Spinal cord (tissue), 10 donors: ENCODE measurements around the gene INPP4A. TPM values are rescaled to one million over a fixed set of nuclear protein-coding genes. Genes with fewer than 3 reads are reported as not detected.

Experiments used
- DNase-seq, 6 donors: peaks; one replicate each; pipeline versions ENCODE4 v3.0.0 to v3.0.0-alpha.2; 2013 to 2015; ENCODE audit warnings: low spot score in 6 of 6, low read depth in 4 of 6
- H3K27ac ChIP-seq: one replicate; pipeline ENCODE4 v1.5.1; 2013; ENCODE audit warnings: low read depth, low read length, control low read depth
- H3K27me3 ChIP-seq: one replicate; pipeline ENCODE4 v1.6.1; 2013; ENCODE audit warnings: low read length; ENCODE audit not compliant: control insufficient read depth, insufficient read depth
- H3K36me3 ChIP-seq: one replicate; pipeline ENCODE4 v1.6.1; 2013; ENCODE audit warnings: low read length; ENCODE audit not compliant: control insufficient read depth, insufficient read depth
- H3K4me1 ChIP-seq: one replicate; pipeline ENCODE4 v1.6.1; 2013; ENCODE audit warnings: low read length; ENCODE audit not compliant: control insufficient read depth, insufficient read depth
- H3K4me3 ChIP-seq: one replicate; pipeline ENCODE4 v1.5.1; 2013; ENCODE audit warnings: low read depth, low read length, control low read depth
- H3K9me3 ChIP-seq: one replicate; pipeline ENCODE4 v1.6.1; 2013; ENCODE audit warnings: low read length; ENCODE audit not compliant: control insufficient read depth, insufficient read depth
- WGBS: methylation state at CpG from one replicate; pipeline ENCODE4 v1.1.5; 2013; ENCODE audit warnings: missing lambda C conversion rate; ENCODE audit not compliant: insufficient coverage; 5-methylcytosine and 5-hydroxymethylcytosine counted together
- polyA plus RNA-seq, 2 donors: library from polyadenylated mRNA; unstranded; fragments of 120-200 nt; gene quantifications; one replicate each; pipeline ENCODE4 v1.2.1, GENCODE V29; 2013; ENCODE audit not compliant: insufficient read length in 2 of 2
- total RNA-seq, 2 donors: library from RNA; depleted of rRNA in 1 of 2; stranded (reverse); fragments of 120-200 nt in 1 of 2; fragments of >200 nt in 1 of 2; gene quantifications; one replicate each; pipeline versions ENCODE4 v1.2.3 to v1.2.4, GENCODE V29; 2013 to 2014
- donor health status: healthy.

The INPP4A gene
- total and polyA plus RNA-seq, 4 donors: 31.2 to 55.0 (median 42.0) TPM

- H3K4me3 ChIP-seq: no peak overlapping the region
- WGBS: 100% methylated on average over 1 of the region's 3 CpGs
- H3K27ac ChIP-seq: no peak overlapping the region
- no peaks in the 10 kb centered on the region for H3K9me3 ChIP-seq
- H3K4me1 ChIP-seq: peaks cover 30% of the 10 kb centered on the region
- H3K27me3 ChIP-seq: no peaks in the 10 kb centered on the region
- no peak for DNase-seq
- peaks cover 13% of the 10 kb centered on the region for H3K36me3 ChIP-seq
Measured at GRCh38 chr2:98516571-98516970, 71.9 kb downstream of the INPP4A start.

- no peak overlapping the region for H3K4me3 ChIP-seq
- H3K27me3 ChIP-seq: no peaks in the 10 kb centered on the region
- H3K36me3 ChIP-seq: peaks cover 13% of the 10 kb centered on the region
- WGBS: no CpG with 5 or more reads among the region's 2 CpGs
- no peaks in the 10 kb centered on the region for H3K9me3 ChIP-seq
- H3K4me1 ChIP-seq: peaks cover 30% of the 10 kb centered on the region
- no peak for DNase-seq
- no peak overlapping the region for H3K27ac ChIP-seq
Measured at GRCh38 chr2:98517636-98518035, 73.0 kb downstream of the INPP4A start.

GRCh38 chr2:98518101-98518500 is 73.4 kb downstream of the INPP4A start:
- no peaks in the 10 kb centered on the region for H3K27me3 ChIP-seq
- H3K4me1 ChIP-seq: peaks cover 30% of the 10 kb centered on the region
- H3K36me3 ChIP-seq: peaks cover 13% of the 10 kb centered on the region
- H3K27ac ChIP-seq: no peak overlapping the region
- WGBS: 83% methylated on average over 3 of the region's 4 CpGs
- DNase-seq: no peak
- no peaks in the 10 kb centered on the region for H3K9me3 ChIP-seq
- no peak overlapping the region for H3K4me3 ChIP-seq

- Histone ChIP-seq H3K9me3 (no peaks in the 10 kb centered on the region), H3K4me1 (peaks cover 26% of the 10 kb centered on the region), H3K4me3 (no peak overlapping the region), H3K36me3 (peaks cover 13% of the 10 kb centered on the region), H3K27me3 (no peaks in the 10 kb centered on the region), H3K27ac (no peak overlapping the region)
- DNase-seq: no peak
- 80% methylated on average over 3 of the region's 6 CpGs for WGBS
Measured at GRCh38 chr2:98519156-98519555, 74.5 kb downstream of the INPP4A start.

- H3K9me3 ChIP-seq: no peaks in the 10 kb centered on the region
- no peak overlapping the region for H3K4me3 ChIP-seq
- H3K4me1 ChIP-seq: peaks cover 22% of the 10 kb centered on the region
- DNase-seq: no peak
- H3K27ac ChIP-seq: no peak overlapping the region
- peaks cover 13% of the 10 kb centered on the region for H3K36me3 ChIP-seq
- WGBS: 93% methylated on average over 16 of the region's 16 CpGs
- no peaks in the 10 kb centered on the region for H3K27me3 ChIP-seq
Measured at GRCh38 chr2:98519851-98520250, 75.2 kb downstream of the INPP4A start.

- H3K27me3 ChIP-seq: no peaks in the 10 kb centered on the region
- H3K4me3 ChIP-seq: no peak overlapping the region
- DNase-seq: no peak
- peaks cover 13% of the 10 kb centered on the region for H3K36me3 ChIP-seq
- 92% methylated on average over 2 of the region's 6 CpGs for WGBS
- peaks cover 13% of the 10 kb centered on the region for H3K4me1 ChIP-seq
- no peak overlapping the region for H3K27ac ChIP-seq
- no peaks in the 10 kb centered on the region for H3K9me3 ChIP-seq
Measured at GRCh38 chr2:98520806-98521205, 76.1 kb downstream of the INPP4A start.

- 82% methylated on average over 3 of the region's 7 CpGs for WGBS
- Histone ChIP-seq H3K9me3 (no peaks in the 10 kb centered on the region), H3K27me3 (no peaks in the 10 kb centered on the region), H3K4me1 (peaks cover 12% of the 10 kb centered on the region), H3K36me3 (peaks cover 13% of the 10 kb centered on the region), H3K4me3 (no peak overlapping the region), H3K27ac (no peak overlapping the region)
- no peak for DNase-seq
Measured at GRCh38 chr2:98521266-98521665, 76.6 kb downstream of the INPP4A start.

GRCh38 chr2:98522854-98523253 is 78.2 kb downstream of the INPP4A start:
- Histone ChIP-seq H3K9me3 (no peaks in the 10 kb centered on the region), H3K27me3 (no peaks in the 10 kb centered on the region), H3K27ac (no peak overlapping the region), H3K36me3 (peaks cover 13% of the 10 kb centered on the region), H3K4me1 (peaks cover 12% of the 10 kb centered on the region), H3K4me3 (no peak overlapping the region)
- WGBS: 100% methylated on average over 2 of the region's 2 CpGs
- no peak for DNase-seq

DNA sequence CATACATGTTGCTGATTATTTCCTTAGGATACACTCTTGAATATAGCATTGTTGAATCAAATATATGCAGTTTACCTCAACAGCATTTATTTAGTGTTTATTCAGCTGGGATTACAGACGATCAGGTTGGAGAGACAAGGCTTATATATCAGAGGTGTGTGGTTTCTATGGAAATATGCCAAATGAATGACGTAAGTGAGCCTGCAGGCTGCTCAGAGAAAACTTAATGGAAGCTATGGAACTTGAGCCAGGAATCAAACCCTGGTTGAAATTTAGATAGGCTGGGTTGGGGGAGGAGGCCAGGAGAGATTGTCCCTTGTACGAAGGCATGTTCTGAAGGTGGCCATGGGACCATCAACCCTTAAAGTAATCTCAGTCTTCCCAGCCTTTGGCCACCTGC is 79.5 kb downstream of the INPP4A start:
- 58% methylated on average over 2 of the region's 3 CpGs for WGBS
- Histone ChIP-seq H3K36me3 (peaks cover 13% of the 10 kb centered on the region), H3K4me1 (peaks cover 8% of the 10 kb centered on the region), H3K4me3 (no peak overlapping the region), H3K27ac (no peak overlapping the region), H3K9me3 (no peaks in the 10 kb centered on the region), H3K27me3 (no peaks in the 10 kb centered on the region)
- no peak for DNase-seq

- Histone ChIP-seq H3K36me3 (no peaks in the 10 kb centered on the region), H3K4me3 (no peak overlapping the region), H3K4me1 (no peaks in the 10 kb centered on the region), H3K27me3 (no peaks in the 10 kb centered on the region), H3K27ac (no peak overlapping the region), H3K9me3 (no peaks in the 10 kb centered on the region)
- DNase-seq: no peak
Measured at GRCh38 chr2:98528349-98528748, 83.7 kb downstream of the INPP4A start.
